Measurements from ENCODE around the gene CERS6.

The CERS6 gene

DNA sequence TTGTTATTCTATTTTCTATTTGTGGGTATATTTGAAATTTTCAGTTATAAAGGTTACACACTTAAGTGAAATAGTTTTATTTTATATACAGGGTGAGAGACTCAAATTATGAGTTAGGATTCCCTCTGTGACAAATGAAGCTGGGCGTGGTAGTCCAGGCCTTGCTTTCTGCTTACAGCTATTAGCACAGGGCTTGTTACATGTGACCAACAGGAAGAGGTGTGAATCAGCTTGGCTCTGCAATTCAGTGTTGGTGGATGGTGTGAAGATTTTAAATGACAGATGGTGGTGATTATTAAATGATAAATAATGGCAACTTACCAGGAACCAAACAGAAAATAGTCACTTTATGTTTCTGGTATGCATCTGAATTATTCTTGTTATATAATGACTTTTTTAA, 282.0 kb downstream of the CERS6 start:
- Histone ChIP-seq H3K4me1 (no peaks in the 10 kb centered on the region), H3K9ac (no peak overlapping the region), H3K4me3 (ENCODE audit: low read depth, low read length) (no peak overlapping the region), H3K27me3 (ENCODE audit: control insufficient read depth, insufficient read depth, low read length) (no peaks in the 10 kb centered on the region), H3K4me2 (ENCODE audit: low read length) (no peak overlapping the region), H3K27ac (no peak overlapping the region), H2AFZ (no peak overlapping the region), H3K9me3 (ENCODE audit: control insufficient read depth, low read length) (no peaks in the 10 kb centered on the region), H3K79me2 (no peaks in the 10 kb centered on the region), H3K36me3 (ENCODE audit: control insufficient read depth, insufficient read depth, low read length) (no peaks in the 10 kb centered on the region)
- TF ChIP-seq, protein P1, sequence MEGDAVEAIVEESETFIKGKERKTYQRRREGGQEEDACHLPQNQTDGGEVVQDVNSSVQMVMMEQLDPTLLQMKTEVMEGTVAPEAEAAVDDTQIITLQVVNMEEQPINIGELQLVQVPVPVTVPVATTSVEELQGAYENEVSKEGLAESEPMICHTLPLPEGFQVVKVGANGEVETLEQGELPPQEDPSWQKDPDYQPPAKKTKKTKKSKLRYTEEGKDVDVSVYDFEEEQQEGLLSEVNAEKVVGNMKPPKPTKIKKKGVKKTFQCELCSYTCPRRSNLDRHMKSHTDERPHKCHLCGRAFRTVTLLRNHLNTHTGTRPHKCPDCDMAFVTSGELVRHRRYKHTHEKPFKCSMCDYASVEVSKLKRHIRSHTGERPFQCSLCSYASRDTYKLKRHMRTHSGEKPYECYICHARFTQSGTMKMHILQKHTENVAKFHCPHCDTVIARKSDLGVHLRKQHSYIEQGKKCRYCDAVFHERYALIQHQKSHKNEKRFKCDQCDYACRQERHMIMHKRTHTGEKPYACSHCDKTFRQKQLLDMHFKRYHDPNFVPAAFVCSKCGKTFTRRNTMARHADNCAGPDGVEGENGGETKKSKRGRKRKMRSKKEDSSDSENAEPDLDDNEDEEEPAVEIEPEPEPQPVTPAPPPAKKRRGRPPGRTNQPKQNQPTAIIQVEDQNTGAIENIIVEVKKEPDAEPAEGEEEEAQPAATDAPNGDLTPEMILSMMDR (IDR thresholded peaks at IDR 0.05), result no peak

DNA sequence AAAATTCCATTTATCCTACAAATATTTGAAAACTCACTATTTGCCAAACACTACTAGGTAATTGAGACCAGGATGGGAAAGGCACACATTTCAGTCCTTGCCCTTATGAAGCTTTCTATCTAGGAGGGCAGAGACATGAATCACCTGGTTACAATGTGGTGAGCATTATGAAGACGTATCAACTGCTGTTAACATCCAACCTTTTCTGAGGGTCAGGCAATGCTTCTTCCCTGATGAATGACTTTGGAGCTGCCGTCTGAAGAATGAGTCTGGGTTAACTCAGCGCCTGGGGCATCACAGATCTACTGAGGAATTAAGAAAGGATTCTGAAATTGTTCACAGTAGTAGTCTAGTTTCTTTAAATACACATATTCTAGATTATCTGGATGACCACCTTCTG, 284.3 kb downstream of the CERS6 start:
- TF ChIP-seq, protein P1 (IDR thresholded peaks at IDR 0.05), result no peak

DNA sequence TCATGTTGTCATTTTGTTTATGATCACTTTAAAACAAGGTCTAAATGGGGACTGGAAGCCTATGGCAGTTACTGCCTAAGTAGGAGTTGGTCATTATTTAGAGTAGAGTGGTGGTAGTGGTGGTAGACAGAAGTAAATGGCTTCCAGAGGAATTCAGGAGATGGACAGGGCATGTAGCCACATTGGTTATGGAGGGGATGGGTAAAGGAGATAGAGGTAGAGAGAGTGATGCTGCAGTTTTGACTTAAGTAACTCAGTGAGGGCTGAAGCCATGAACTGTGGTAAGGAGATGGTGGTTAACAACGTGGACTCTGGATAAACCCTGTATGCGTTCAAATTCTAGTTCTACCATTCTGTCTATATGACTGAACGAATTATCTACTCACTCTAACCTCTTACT, 284.7 kb downstream of the CERS6 start:
- H3K27ac ChIP-seq, result no peak overlapping the region
- TF ChIP-seq, protein P1 (IDR thresholded peaks at IDR 0.05), result no peak
- H3K79me2 ChIP-seq, result no peaks in the 10 kb centered on the region
- no peak overlapping the region for H3K4me2 ChIP-seq (ENCODE audit: low read length)
- H3K36me3 ChIP-seq (ENCODE audit: control insufficient read depth, insufficient read depth, low read length), result no peaks in the 10 kb centered on the region
- no peaks in the 10 kb centered on the region for H3K4me1 ChIP-seq
- H3K27me3 ChIP-seq (ENCODE audit: control insufficient read depth, insufficient read depth, low read length), result no peaks in the 10 kb centered on the region
- no peak overlapping the region for H2AFZ ChIP-seq
- H3K9ac ChIP-seq, result no peak overlapping the region
- H3K4me3 ChIP-seq (ENCODE audit: low read depth, low read length), result no peak overlapping the region
- no peaks in the 10 kb centered on the region for H3K9me3 ChIP-seq (ENCODE audit: control insufficient read depth, low read length)

More for the DNA sequence above, 284.3 kb downstream of the CERS6 start:
- Histone ChIP-seq H3K27me3 (ENCODE audit: control insufficient read depth, insufficient read depth, low read length) (no peaks in the 10 kb centered on the region), H3K79me2 (no peaks in the 10 kb centered on the region), H3K4me3 (ENCODE audit: low read depth, low read length) (no peak overlapping the region), H3K9me3 (ENCODE audit: control insufficient read depth, low read length) (no peaks in the 10 kb centered on the region), H3K4me2 (ENCODE audit: low read length) (no peak overlapping the region), H3K27ac (no peak overlapping the region), H3K4me1 (no peaks in the 10 kb centered on the region), H2AFZ (no peak overlapping the region), H3K9ac (no peak overlapping the region), H3K36me3 (ENCODE audit: control insufficient read depth, insufficient read depth, low read length) (no peaks in the 10 kb centered on the region)

DNA sequence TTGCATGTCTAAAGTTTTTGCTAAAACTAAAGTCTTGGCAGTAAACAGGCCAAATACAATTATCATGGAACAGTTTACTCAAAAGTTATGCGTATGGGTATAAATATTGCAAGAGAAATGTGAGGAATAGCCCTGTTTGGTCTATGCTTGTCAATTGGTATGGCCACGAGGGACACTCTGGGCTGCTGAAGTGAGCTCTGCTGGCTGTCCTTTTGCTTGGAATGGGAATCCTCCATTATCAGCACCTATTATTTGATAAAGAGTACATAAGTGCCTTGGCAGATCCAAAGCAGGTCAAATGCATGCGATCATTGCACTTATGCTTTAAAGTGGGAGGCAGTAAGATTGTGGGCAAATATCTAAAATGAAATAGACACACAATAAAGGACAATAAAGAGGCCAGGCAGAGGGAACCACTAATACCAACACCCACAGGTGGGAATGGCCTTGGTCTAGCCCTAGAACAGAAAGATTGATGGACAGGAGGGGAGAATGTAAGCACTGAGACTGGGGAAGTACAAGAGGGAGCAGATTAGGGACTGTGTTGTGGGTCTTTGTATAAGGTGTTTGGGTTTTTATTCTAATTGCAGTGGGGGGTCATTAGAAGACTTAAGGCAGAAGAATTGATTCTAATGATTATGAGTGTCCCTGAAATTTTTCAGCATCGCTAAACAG, 286.3 kb downstream of the CERS6 start:
- no peaks in the 10 kb centered on the region for H3K36me3 ChIP-seq (ENCODE audit: control insufficient read depth, insufficient read depth, low read length)
- TF ChIP-seq, protein P1 (IDR thresholded peaks at IDR 0.05), result no peak
- no peak overlapping the region for H3K4me3 ChIP-seq (ENCODE audit: low read depth, low read length)
- no peak overlapping the region for H3K9ac ChIP-seq
- no peak overlapping the region for H2AFZ ChIP-seq
- no peaks in the 10 kb centered on the region for H3K4me1 ChIP-seq
- no peak overlapping the region for H3K4me2 ChIP-seq (ENCODE audit: low read length)
- no peaks in the 10 kb centered on the region for H3K9me3 ChIP-seq (ENCODE audit: control insufficient read depth, low read length)
- no peaks in the 10 kb centered on the region for H3K27me3 ChIP-seq (ENCODE audit: control insufficient read depth, insufficient read depth, low read length)
- H3K27ac ChIP-seq, result no peak overlapping the region
- H3K79me2 ChIP-seq, result no peaks in the 10 kb centered on the region

DNA sequence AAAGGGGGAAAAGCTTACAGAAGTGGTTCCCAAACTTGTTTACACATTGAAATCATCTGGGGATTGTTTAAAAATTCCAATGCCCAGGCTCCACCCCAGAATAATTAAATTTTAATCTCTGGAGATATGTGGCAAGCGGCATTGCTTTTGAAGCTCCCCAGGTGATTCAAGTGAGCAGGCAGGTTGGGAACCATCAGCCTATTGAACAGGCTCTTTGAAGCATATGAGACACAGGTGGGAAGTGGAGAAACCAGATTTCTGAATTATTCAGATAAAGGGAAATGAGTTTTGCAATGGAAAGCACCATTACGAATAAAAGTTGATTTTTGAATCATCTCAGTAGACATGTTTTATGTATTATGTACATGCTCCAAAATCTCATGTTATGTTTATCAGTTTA, 288.8 kb downstream of the CERS6 start:
- H3K79me2 ChIP-seq, result no peaks in the 10 kb centered on the region
- no peaks in the 10 kb centered on the region for H3K36me3 ChIP-seq (ENCODE audit: control insufficient read depth, insufficient read depth, low read length)
- H3K27ac ChIP-seq, result no peak overlapping the region
- H3K27me3 ChIP-seq (ENCODE audit: control insufficient read depth, insufficient read depth, low read length), result no peaks in the 10 kb centered on the region
- H3K4me3 ChIP-seq (ENCODE audit: low read depth, low read length), result no peak overlapping the region
- H2AFZ ChIP-seq, result no peak overlapping the region
- peaks cover 4% of the 10 kb centered on the region for H3K4me1 ChIP-seq
- TF ChIP-seq, protein P1 (IDR thresholded peaks at IDR 0.05), result no peak
- H3K9me3 ChIP-seq (ENCODE audit: control insufficient read depth, low read length), result no peaks in the 10 kb centered on the region
- H3K9ac ChIP-seq, result no peak overlapping the region
- no peak overlapping the region for H3K4me2 ChIP-seq (ENCODE audit: low read length)

All from parathyroid adenoma (tissue), 2 donors.